GM23338 (cell line): ENCODE data around the gene MTLN. TPM values are rescaled to one million over a fixed set of nuclear protein-coding genes. Genes with fewer than 3 reads are reported as not detected.

Experiments used
- ATAC-seq: fragments of 200-7000 bp; cut with Tn5 transposase; 3 replicates; pipeline ENCODE4 v1.9.1; 2020
- DNase-seq: peaks from one replicate; pipeline ENCODE4 v3.0.0-alpha.2; 2015; ENCODE audit warnings: low spot score
- H2AFZ ChIP-seq: fragments of 200-600 bp; sonication (generic); 2 replicates; pipeline ENCODE4 v1.8.0; 2016; ENCODE audit warnings: antibody characterized with exemption, mild to moderate bottlenecking, moderate library complexity
- H3F3A ChIP-seq: fragments of 200-600 bp; sonication (generic); replicated peaks from 2 replicates; pipeline ENCODE4 v1.8.0; 2017; ENCODE audit warnings: antibody characterized with exemption, mixed run types, low read depth
- H3K27ac ChIP-seq: fragments of 200-600 bp; sonication (generic); 2 replicates; pipeline ENCODE4 v1.6.1; 2016; ENCODE audit warnings: low read depth
- H3K27me3 ChIP-seq: fragments of 200-600 bp; sonication (generic); 2 replicates; pipeline ENCODE4 v1.8.0; 2016; ENCODE audit warnings: mild to moderate bottlenecking, mixed run types, moderate library complexity; ENCODE audit not compliant: insufficient read depth
- H3K36me3 ChIP-seq: fragments of 200-600 bp; sonication (generic); 2 replicates; pipeline ENCODE4 v1.8.0; 2016; ENCODE audit warnings: mild to moderate bottlenecking; ENCODE audit not compliant: insufficient read depth
- H3K4me1 ChIP-seq: fragments of 200-600 bp; sonication (generic); 2 replicates; pipeline ENCODE4 v1.8.0; 2016; ENCODE audit warnings: mild to moderate bottlenecking, moderate library complexity; ENCODE audit not compliant: insufficient read depth
- H3K4me2 ChIP-seq: fragments of 200-600 bp; sonication (generic); 2 replicates; pipeline ENCODE4 v1.7.1; 2017; ENCODE audit warnings: mixed run types
- H3K4me3 ChIP-seq: fragments of 200-600 bp; sonication (generic); 2 replicates; pipeline ENCODE4 v1.6.1; 2016; ENCODE audit warnings: mixed run types
- H3K79me2 ChIP-seq: fragments of 200-600 bp; sonication (generic); replicated peaks from 2 replicates; pipeline ENCODE4 v1.8.0; 2017; ENCODE audit warnings: mild to moderate bottlenecking; ENCODE audit not compliant: insufficient read depth
- H3K9me2 ChIP-seq: fragments of 200-600 bp; sonication (generic); 2 replicates; pipeline ENCODE4 v1.8.0; 2017; ENCODE audit not compliant: insufficient read depth
- H4K20me1 ChIP-seq: fragments of 200-600 bp; sonication (generic); replicated peaks from 2 replicates; pipeline ENCODE4 v1.8.0; 2017; ENCODE audit warnings: mild to moderate bottlenecking; ENCODE audit not compliant: insufficient read depth
- H3K27ac Mint-ChIP-seq: 2 replicates; pipeline ENCODE4 v1.8.0; 2020; ENCODE audit warnings: inconsistent platforms, mild to moderate bottlenecking, moderate library complexity, mixed read lengths
- H3K27me3 Mint-ChIP-seq: 3 replicates; pipeline ENCODE4 v1.8.0; 2022; ENCODE audit warnings: low read depth, mild to moderate bottlenecking, moderate library complexity, mixed read lengths, inconsistent platforms; ENCODE audit not compliant: insufficient read depth, poor library complexity
- H3K36me3 Mint-ChIP-seq: 3 replicates; pipeline ENCODE4 v1.8.0; 2021; ENCODE audit warnings: low read depth, mild to moderate bottlenecking, inconsistent platforms, moderate library complexity, mixed read lengths
- H3K4me1 Mint-ChIP-seq: 3 replicates; pipeline ENCODE4 v1.8.0; 2020; ENCODE audit warnings: mild to moderate bottlenecking, inconsistent platforms, mixed read lengths
- H3K4me3 Mint-ChIP-seq: 3 replicates; pipeline ENCODE4 v1.8.0; 2021; ENCODE audit warnings: moderate library complexity, mild to moderate bottlenecking, inconsistent platforms, mixed read lengths
- H3K9me3 Mint-ChIP-seq: 3 replicates; pipeline ENCODE4 v1.8.0; 2020; ENCODE audit warnings: moderate library complexity, mild to moderate bottlenecking, inconsistent platforms, mixed read lengths
- CREB1 ChIP-seq: fragments of 250-450 bp; sonication (Bioruptor Pico); IDR thresholded peaks from 2 replicates; pipeline ENCODE4 v1.5.0; 2020; ENCODE audit warnings: low read depth, mild to moderate bottlenecking, moderate library complexity
- ETS1 ChIP-seq: IDR thresholded peaks from 2 replicates; pipeline ENCODE4 v1.6.1; 2016; ENCODE audit warnings: antibody characterized with exemption
- EZH2 ChIP-seq: fragments of 200-600 bp; sonication (generic); IDR thresholded peaks from one replicate; pipeline ENCODE4 v1.8.0; 2017; ENCODE audit warnings: antibody characterized with exemption, mild to moderate bottlenecking, low read depth; ENCODE audit not compliant: unreplicated experiment
- EZH2phosphoT487 ChIP-seq: fragments of 200-600 bp; sonication (generic); IDR thresholded peaks from one replicate; pipeline ENCODE4 v1.8.1; 2018; ENCODE audit warnings: antibody characterized with exemption; ENCODE audit not compliant: unreplicated experiment
- JUNB ChIP-seq: IDR thresholded peaks from one replicate; pipeline ENCODE4 v1.6.1; 2016; ENCODE audit warnings: antibody characterized with exemption; ENCODE audit not compliant: unreplicated experiment
- NANOG ChIP-seq: IDR thresholded peaks from 2 replicates; pipeline ENCODE4 v1.6.1; 2016; ENCODE audit warnings: antibody characterized with exemption, borderline replicate concordance
- POLR2AphosphoS5 ChIP-seq: IDR thresholded peaks from 2 replicates; pipeline ENCODE4 v1.6.1; 2016; ENCODE audit warnings: antibody characterized with exemption, low read depth
- STAT1 ChIP-seq: IDR thresholded peaks from one replicate; pipeline ENCODE4 v1.6.1; 2016; ENCODE audit warnings: antibody characterized with exemption; ENCODE audit not compliant: unreplicated experiment
- ZNF114 ChIP-seq: fragments of 250-450 bp; sonication (Bioruptor Pico); IDR thresholded peaks from 2 replicates; pipeline ENCODE4 v1.5.0; 2020; ENCODE audit warnings: mild to moderate bottlenecking, moderate library complexity
- ZNF331 ChIP-seq: fragments of 250-450 bp; sonication (Bioruptor Pico); IDR thresholded peaks from 2 replicates; pipeline ENCODE4 v1.5.0; 2020; ENCODE audit warnings: low read depth, mild to moderate bottlenecking, moderate library complexity
- polyA plus RNA-seq: library from polyadenylated mRNA; unstranded; fragments of >200 nt; fragmentation: Nextera tagmentation; extraction: Ambion mirVana; gene quantifications from 2 replicates; pipeline ENCODE4 v1.2.1, GENCODE V29; 2016
- total RNA-seq: library from RNA; depleted of rRNA; stranded (reverse); fragments of >200 nt; shearing (Covaris generic); gene quantifications from 2 replicates; pipeline ENCODE4 v1.2.3, GENCODE V29; 2014
- TF ChIP-seq, protein P1 (sequence below): fragments of 250-450 bp; sonication (Bioruptor Pico); IDR thresholded peaks from 2 replicates; pipeline ENCODE4 v1.5.0; 2020; ENCODE audit warnings: mild to moderate bottlenecking, moderate library complexity
- TF ChIP-seq, protein P2 (sequence below): IDR thresholded peaks from one replicate; pipeline ENCODE4 v1.6.1; 2018; ENCODE audit warnings: antibody characterized with exemption; ENCODE audit not compliant: unreplicated experiment
- TF ChIP-seq, protein P3 (sequence below), 2 experiments: fragments of 200-600 bp in 1 of 2; sonication (generic) in 1 of 2; conservative IDR thresholded peaks; 2 replicates each; pipeline versions ENCODE4 v1.5.1 to v1.6.1; 2016 to 2017; ENCODE audit warnings: antibody characterized with exemption in 2 of 2, low read depth in 2 of 2, mild to moderate bottlenecking in 2 of 2, moderate library complexity in 1 of 2

MTLN gene
- total and polyA plus RNA-seq, 2 experiments from 2014 or later = 40.2 to 151 TPM

- Histone ChIP-seq H2AFZ (no peak overlapping the region), H4K20me1 (no peaks in the 10 kb centered on the region), H3K27me3 (no peaks in the 10 kb centered on the region), H3K4me1 (no peaks in the 10 kb centered on the region), H3K4me3 (no peak overlapping the region), H3K79me2 (no peaks in the 10 kb centered on the region), H3F3A (no peaks in the 10 kb centered on the region), H3K9me2 (peaks cover 3% of the 10 kb centered on the region; the same call in 1 of the 2 replicates), H3K27ac (no peak overlapping the region), H3K4me2 (no peak overlapping the region), H3K36me3 (no peaks in the 10 kb centered on the region)
- Mint-ChIP-seq H3K9me3 (peaks cover 26% of the 10 kb centered on the region), H3K36me3 (peaks cover 12% of the 10 kb centered on the region), H3K27me3 (peaks cover 8% of the 10 kb centered on the region), H3K27ac (no peak overlapping the region), H3K4me1 (peaks cover 5% of the 10 kb centered on the region; the same call in 2 of the 3 replicates), H3K4me3 (no peak overlapping the region)
- TF ChIP-seq, protein P1, sequence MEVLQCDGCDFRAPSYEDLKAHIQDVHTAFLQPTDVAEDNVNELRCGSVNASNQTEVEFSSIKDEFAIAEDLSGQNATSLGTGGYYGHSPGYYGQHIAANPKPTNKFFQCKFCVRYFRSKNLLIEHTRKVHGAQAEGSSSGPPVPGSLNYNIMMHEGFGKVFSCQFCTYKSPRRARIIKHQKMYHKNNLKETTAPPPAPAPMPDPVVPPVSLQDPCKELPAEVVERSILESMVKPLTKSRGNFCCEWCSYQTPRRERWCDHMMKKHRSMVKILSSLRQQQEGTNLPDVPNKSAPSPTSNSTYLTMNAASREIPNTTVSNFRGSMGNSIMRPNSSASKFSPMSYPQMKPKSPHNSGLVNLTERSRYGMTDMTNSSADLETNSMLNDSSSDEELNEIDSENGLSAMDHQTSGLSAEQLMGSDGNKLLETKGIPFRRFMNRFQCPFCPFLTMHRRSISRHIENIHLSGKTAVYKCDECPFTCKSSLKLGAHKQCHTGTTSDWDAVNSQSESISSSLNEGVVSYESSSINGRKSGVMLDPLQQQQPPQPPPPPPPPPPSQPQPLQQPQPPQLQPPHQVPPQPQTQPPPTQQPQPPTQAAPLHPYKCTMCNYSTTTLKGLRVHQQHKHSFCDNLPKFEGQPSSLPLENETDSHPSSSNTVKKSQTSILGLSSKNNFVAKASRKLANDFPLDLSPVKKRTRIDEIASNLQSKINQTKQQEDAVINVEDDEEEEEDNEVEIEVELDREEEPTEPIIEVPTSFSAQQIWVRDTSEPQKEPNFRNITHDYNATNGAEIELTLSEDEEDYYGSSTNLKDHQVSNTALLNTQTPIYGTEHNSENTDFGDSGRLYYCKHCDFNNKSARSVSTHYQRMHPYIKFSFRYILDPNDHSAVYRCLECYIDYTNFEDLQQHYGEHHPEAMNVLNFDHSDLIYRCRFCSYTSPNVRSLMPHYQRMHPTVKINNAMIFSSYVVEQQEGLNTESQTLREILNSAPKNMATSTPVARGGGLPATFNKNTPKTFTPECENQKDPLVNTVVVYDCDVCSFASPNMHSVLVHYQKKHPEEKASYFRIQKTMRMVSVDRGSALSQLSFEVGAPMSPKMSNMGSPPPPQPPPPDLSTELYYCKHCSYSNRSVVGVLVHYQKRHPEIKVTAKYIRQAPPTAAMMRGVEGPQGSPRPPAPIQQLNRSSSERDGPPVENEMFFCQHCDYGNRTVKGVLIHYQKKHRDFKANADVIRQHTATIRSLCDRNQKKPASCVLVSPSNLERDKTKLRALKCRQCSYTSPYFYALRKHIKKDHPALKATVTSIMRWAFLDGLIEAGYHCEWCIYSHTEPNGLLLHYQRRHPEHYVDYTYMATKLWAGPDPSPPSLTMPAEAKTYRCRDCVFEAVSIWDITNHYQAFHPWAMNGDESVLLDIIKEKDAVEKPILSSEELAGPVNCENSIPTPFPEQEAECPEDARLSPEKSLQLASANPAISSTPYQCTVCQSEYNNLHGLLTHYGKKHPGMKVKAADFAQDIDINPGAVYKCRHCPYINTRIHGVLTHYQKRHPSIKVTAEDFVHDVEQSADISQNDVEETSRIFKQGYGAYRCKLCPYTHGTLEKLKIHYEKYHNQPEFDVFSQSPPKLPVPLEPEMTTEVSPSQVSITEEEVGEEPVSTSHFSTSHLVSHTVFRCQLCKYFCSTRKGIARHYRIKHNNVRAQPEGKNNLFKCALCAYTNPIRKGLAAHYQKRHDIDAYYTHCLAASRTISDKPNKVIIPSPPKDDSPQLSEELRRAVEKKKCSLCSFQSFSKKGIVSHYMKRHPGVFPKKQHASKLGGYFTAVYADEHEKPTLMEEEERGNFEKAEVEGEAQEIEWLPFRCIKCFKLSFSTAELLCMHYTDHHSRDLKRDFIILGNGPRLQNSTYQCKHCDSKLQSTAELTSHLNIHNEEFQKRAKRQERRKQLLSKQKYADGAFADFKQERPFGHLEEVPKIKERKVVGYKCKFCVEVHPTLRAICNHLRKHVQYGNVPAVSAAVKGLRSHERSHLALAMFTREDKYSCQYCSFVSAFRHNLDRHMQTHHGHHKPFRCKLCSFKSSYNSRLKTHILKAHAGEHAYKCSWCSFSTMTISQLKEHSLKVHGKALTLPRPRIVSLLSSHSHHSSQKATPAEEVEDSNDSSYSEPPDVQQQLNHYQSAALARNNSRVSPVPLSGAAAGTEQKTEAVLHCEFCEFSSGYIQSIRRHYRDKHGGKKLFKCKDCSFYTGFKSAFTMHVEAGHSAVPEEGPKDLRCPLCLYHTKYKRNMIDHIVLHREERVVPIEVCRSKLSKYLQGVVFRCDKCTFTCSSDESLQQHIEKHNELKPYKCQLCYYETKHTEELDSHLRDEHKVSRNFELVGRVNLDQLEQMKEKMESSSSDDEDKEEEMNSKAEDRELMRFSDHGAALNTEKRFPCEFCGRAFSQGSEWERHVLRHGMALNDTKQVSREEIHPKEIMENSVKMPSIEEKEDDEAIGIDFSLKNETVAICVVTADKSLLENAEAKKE = no peak
- TF ChIP-seq ZNF114 (CRISPR knock-in tag) = no peak
- TF ChIP-seq JUNB = no peak
- no peak for TF ChIP-seq EZH2phosphoT487
- no peak for TF ChIP-seq STAT1
- TF ChIP-seq, protein P2, sequence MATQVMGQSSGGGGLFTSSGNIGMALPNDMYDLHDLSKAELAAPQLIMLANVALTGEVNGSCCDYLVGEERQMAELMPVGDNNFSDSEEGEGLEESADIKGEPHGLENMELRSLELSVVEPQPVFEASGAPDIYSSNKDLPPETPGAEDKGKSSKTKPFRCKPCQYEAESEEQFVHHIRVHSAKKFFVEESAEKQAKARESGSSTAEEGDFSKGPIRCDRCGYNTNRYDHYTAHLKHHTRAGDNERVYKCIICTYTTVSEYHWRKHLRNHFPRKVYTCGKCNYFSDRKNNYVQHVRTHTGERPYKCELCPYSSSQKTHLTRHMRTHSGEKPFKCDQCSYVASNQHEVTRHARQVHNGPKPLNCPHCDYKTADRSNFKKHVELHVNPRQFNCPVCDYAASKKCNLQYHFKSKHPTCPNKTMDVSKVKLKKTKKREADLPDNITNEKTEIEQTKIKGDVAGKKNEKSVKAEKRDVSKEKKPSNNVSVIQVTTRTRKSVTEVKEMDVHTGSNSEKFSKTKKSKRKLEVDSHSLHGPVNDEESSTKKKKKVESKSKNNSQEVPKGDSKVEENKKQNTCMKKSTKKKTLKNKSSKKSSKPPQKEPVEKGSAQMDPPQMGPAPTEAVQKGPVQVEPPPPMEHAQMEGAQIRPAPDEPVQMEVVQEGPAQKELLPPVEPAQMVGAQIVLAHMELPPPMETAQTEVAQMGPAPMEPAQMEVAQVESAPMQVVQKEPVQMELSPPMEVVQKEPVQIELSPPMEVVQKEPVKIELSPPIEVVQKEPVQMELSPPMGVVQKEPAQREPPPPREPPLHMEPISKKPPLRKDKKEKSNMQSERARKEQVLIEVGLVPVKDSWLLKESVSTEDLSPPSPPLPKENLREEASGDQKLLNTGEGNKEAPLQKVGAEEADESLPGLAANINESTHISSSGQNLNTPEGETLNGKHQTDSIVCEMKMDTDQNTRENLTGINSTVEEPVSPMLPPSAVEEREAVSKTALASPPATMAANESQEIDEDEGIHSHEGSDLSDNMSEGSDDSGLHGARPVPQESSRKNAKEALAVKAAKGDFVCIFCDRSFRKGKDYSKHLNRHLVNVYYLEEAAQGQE = no peak
- TF ChIP-seq CREB1 (CRISPR knock-in tag) = no peak
- no peak for TF ChIP-seq EZH2
- TF ChIP-seq ZNF331 (CRISPR knock-in tag) = no peak
- no peak for TF ChIP-seq POLR2AphosphoS5
- TF ChIP-seq NANOG = no peak
- TF ChIP-seq, protein P3, sequence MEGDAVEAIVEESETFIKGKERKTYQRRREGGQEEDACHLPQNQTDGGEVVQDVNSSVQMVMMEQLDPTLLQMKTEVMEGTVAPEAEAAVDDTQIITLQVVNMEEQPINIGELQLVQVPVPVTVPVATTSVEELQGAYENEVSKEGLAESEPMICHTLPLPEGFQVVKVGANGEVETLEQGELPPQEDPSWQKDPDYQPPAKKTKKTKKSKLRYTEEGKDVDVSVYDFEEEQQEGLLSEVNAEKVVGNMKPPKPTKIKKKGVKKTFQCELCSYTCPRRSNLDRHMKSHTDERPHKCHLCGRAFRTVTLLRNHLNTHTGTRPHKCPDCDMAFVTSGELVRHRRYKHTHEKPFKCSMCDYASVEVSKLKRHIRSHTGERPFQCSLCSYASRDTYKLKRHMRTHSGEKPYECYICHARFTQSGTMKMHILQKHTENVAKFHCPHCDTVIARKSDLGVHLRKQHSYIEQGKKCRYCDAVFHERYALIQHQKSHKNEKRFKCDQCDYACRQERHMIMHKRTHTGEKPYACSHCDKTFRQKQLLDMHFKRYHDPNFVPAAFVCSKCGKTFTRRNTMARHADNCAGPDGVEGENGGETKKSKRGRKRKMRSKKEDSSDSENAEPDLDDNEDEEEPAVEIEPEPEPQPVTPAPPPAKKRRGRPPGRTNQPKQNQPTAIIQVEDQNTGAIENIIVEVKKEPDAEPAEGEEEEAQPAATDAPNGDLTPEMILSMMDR (conservative IDR thresholded peaks at IDR 0.05; ENCODE audit: low read depth in 2 of 2) = no peak
- no peak for TF ChIP-seq ETS1
- ATAC-seq (peak; percentile 38; the same call in 1 of the 3 replicates), DNase-seq (no peak)
These were observed 9.6 kb upstream of the MTLN start for GRCh38 chr2:110221938-110222337.
